Activated naive CD4-positive, alpha-beta T cell treated with Interleukin-2 at 50 U/mL for 16 hours (primary cell): ENCODE measurements around the gene IQGAP2.
"Not testable (repeated sequence)": the region's sequence is repeated elsewhere in the genome, so short reads cannot be mapped to it uniquely, and the experiment has no call there.

Experiments
- DNase-seq: peaks from one replicate; pipeline ENCODE4 v3.0.0-alpha.2; 2020

Gene IQGAP2

GRCh38 chr5:76419597-76420298 is 16.7 kb downstream of the IQGAP2 start:
- no peak for DNase-seq

GRCh38 chr5:76422227-76422626 is 19.1 kb downstream of the IQGAP2 start:
- no peak for DNase-seq

GRCh38 chr5:76422742-76423141 is 19.7 kb downstream of the IQGAP2 start:
- DNase-seq = no peak

DNA sequence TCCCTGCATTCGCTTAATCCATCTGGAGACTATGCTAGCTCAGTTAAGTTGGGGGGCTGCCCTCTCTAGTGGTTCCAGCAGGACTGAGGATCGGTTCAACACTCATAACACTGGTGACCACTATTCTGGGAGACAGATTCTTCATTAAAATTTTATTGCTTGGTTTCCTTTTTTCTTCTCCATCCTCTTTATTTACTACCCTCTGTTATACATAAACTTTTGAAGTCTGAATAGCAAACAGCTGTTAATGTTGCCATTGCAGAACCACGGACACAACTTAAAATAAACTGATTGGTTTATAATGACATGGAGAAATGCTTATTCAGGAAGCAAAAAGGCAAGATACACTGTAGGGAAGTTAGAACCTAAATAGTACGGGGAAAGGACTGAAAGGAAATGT is 22.1 kb downstream of the IQGAP2 start:
- DNase-seq = no peak

GRCh38 chr5:76425928-76426804 is 23.1 kb downstream of the IQGAP2 start:
- no peak for DNase-seq

DNA sequence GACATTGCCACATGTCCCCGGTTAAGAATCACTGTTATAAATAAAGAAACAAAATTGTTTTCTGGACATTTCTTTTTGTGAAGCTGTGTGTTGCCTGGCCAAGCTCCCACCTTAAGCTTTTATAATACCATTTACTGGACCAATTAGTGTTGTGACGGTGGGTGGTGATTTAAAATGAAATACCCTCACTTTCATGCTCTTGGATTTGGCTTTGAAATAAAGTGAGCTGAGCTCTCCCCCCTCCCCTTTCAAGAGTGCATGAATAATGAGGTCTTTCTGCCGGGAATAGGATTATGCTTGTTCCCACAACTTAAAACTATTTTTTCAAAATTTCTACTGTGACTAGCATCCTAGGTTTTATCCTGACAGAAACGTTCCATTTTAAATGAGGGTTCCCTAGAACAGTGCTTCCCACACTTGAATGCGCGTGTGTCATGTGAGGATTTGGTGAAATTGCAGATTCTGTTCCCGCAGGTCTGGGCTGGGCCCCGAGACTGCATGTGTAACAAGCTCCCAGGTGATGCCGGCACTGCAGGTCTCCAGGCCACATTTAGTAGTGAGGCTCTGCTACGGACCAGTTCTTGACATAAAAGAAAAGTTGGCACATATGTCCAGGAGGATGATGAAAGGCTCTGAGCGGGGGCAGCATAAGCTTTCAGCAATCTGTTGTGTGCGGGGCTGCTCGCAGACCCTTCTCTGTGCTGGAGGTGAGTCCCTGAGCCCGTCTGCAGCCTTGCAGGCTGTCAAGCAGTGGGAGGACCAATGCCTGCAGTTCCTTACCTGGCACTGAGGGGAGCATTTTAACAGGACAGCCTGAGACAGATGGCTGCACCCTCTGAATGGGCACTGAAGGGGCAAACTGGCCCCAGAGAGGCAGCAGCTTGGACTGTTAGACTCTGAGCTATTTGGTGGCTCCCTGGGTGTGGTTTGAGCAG is 24.4 kb downstream of the IQGAP2 start:
- DNase-seq = no peak

DNA sequence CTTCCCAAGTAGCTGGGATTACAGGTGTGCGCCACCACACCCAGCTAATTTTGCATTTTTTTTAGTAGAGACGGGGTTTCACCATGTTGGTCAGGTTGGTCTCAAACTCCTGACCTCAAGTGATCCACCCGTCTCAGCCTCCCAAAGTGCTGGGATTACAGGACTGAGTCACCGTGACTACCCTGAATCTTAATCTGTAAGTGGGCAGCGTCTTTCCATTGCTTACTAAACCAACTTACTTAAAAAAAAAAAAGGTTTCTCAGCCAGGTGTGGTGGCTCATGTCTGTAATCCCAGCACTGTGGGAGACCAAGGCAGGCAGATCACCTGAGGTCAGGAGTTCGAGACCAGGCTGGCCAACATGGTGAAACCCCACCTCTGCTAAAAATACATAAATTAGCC is 25.5 kb downstream of the IQGAP2 start:
- DNase-seq = not testable (repeated sequence)

- DNase-seq = no peak
These were observed 30.2 kb downstream of the IQGAP2 start for GRCh38 chr5:76433261-76433660.

DNA sequence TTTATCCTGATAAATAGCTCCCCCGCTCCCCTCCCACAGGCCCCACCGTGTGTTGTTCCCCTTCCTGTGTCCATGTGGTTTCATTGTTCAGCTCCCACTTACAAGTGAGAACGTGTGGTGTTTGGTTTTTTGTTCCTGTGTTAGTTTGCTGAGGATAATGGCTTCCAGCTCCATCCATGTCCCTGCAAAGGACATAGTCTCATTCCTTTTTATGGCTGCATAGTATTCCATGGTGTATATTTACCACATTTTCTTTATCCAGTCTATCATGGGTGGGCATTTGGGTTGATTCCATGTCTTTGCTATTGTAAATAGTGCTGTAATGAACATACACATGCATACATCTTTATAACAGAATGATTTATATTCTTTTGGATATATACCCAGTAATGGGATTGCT is 34.4 kb downstream of the IQGAP2 start:
- DNase-seq = not testable (repeated sequence)

- no peak for DNase-seq
These were observed 34.9 kb downstream of the IQGAP2 start for GRCh38 chr5:76438025-76438424.

DNA sequence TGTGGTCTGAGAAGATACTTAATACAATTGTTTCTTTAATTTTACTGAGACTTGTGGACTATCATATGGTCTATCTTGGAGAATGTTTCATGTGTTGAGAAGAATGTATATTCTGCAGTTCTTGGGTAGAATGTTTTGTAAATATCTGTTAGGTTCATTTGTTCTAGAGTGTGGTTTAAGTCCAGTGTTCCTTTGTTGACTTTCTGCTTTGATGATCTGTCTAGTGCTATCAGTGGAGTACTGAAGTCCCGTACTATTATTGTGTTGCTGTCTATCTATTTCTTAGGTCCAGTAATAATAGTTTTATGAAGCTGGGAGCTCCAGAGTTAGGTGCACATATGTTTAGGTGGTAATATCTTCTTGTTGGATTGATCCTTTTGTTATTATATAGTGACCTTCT is 36.1 kb downstream of the IQGAP2 start:
- no peak for DNase-seq

DNA sequence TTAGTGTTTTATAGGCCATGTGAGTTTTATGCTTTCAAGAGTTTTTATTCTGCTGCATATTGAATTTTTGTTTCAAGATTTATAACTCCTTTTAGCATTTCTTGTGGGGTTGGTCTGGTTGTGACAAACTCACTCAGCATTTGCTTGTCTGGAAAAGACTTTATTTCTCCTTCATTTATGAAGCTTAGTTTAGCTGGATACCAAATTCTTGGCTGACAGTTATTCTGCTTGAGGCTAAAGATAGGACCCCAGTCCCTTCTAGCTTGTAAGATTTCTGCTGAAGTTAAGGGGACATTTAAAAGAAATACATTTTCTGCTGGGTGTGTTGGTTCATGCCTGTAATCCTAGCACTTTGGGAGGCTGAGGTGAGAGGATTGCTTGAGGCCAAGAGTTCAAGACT is 36.8 kb downstream of the IQGAP2 start:
- no peak for DNase-seq

DNA sequence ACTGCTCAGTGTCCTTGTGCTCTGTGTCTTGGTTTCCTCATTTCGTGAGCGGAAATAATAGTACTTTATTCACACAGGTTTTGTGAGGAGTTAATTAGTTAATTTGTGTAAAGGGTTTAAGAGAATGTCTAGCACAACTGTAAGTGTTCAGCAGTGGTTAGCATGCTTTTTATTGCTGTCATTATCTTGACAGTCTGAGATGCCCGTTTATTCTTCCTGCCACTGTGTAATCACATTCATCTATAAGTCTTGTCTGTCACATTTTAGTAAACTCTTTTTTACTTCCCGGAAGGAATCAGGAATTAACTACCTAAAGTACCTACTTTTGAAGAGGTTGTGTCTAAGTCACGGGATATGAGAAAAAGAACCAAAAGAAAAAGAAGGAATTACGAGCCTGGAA is 38.0 kb downstream of the IQGAP2 start:
- DNase-seq = no peak

- no peak for DNase-seq
These were observed 39.0 kb downstream of the IQGAP2 start for GRCh38 chr5:76441890-76442673.

GRCh38 chr5:76443066-76443800 is 40.1 kb downstream of the IQGAP2 start:
- no peak for DNase-seq

DNA sequence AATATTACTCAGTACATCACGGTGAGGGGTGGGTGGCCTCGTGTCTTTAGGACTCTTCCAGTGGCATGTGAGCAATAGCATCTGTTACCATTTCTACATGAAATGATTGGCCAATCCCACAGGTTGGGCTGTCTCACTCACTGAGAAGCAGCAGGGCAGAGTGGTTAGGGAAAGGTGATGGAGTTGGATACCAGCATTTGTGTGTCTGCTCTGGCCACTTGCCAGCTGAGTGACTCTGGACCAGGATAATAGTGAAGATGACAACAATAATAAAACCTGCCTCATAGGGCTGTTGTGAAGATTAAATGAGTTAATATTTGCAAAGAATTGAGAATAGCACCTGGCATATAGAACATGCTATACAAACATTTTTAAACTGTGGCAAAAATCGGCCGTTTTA is 42.0 kb downstream of the IQGAP2 start:
- DNase-seq = no peak

DNA sequence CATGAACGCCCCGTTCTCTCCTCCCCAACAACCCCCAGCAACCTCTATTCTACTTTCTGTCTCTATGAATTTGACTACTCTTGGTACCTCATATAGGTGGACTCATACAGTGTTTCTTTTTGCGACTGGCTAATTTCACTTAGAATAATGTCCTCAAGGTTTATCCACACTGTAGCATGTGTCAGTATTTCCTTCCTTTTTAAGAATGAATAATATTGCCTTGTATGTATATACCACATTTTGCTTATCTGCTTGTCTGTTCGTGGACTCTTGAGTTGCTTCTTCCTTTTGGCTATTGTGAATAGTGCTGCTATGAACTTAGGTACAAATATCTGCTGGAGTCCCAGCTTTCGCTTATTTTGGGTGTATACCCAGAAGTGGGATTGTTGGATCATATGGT is 42.7 kb downstream of the IQGAP2 start:
- DNase-seq = no peak

- DNase-seq = no peak
These were observed 43.7 kb downstream of the IQGAP2 start for GRCh38 chr5:76446776-76447175.

DNA sequence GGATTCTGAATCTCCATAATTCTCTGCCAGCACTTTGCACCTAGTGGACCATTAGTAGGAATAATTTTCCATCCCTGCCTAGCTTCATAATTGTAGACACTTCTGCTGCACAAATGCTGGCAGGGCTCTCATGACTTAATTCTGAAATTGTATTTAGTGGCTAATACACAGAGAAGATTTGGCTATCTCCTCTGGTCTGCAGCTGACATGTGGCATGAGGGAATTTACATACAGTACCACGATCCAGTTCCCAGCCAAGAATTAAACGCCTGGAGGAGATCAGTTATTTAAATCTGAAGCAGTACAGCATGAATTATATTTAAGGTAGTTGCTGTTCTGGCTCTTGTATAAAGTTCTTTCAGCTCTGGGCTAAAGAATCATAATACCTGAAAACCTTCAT is 46.5 kb downstream of the IQGAP2 start:
- no peak for DNase-seq

GRCh38 chr5:76450054-76450453 is 47.0 kb downstream of the IQGAP2 start:
- DNase-seq = no peak

DNA sequence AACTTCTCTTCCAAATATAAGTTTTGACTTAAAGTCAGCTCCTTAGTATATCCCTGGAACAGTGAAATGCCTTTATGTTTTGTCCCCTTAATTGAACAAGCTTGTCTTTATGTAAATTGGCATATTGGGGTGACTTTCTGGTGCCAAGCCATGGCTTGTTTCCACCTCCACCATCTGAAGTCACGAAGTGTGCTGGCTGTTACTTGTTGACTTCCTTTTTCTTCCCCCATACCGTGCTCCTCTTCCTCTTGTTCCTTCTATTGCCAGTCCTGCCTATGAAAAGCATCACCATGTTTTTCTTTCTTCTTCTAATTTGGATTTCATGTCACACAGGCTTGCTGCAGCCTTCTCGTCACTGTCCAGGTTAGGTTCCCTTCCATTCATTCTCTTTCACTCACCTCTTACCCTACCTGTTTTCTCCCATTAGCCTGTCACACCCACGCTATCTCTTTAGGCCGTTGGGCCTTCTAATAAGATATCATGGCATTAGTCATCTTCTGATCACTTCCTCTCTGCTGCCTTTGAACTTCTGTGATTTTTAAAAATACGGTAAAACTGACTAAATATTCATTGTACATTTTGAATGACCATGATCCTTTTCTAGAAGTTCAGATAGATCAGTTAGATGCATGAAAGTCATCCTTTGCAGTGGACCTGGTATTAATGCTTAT is 48.1 kb downstream of the IQGAP2 start:
- DNase-seq = no peak
